Panc1 (cell line): ENCODE data around the gene ASAP2. TPM values are rescaled to one million over a fixed set of nuclear protein-coding genes. Genes with fewer than 3 reads are reported as not detected.

Source experiments
- ATAC-seq: fragments of 200-7000 bp; cut with Tn5 transposase; 2 replicates; pipeline ENCODE4 v1.9.1; 2020; ENCODE audit warnings: mild to moderate bottlenecking, moderate library complexity
- BruUV-seq: library from RNA; stranded (reverse); fragments of 400-500 nt; replicated peaks from 2 replicates; lab custom pipeline; 2021; lab: Mats Ljungman, UMichigan
- CTCF ChIA-PET: fragments of 300-600 bp; sonication (Branson Sonifier 250); formaldehyde crosslinking; loops from one replicate; lab custom pipeline; 2022; ENCODE audit warnings: antibody characterized with exemption; lab: Charles Lee
- POLR2A ChIA-PET: fragments of 300-600 bp; sonication (Branson Sonifier 250); formaldehyde crosslinking; loops from one replicate; lab custom pipeline; 2022; ENCODE audit warnings: antibody characterized with exemption; lab: Charles Lee
- DNase-seq: peaks from one replicate; pipeline ENCODE4 v3.0.0-alpha.2; 2010; ENCODE audit warnings: low read depth, low spot score
- H3K27ac ChIP-seq: 2 replicates; pipeline ENCODE4 v1.5.1; 2011; ENCODE audit warnings: mild to moderate bottlenecking, low read length, inconsistent platforms
- H3K27me3 ChIP-seq: fragments of 200-500 bp; sonication (Bioruptor generic); 2 replicates; pipeline ENCODE4 v1.6.0; 2014; ENCODE audit warnings: low read length, inconsistent platforms; ENCODE audit not compliant: control insufficient read depth, insufficient read depth
- H3K36me3 ChIP-seq: fragments of 200-500 bp; sonication (Bioruptor generic); 2 replicates; pipeline ENCODE4 v1.5.1; 2014; ENCODE audit warnings: inconsistent platforms, mild to moderate bottlenecking, low read length, moderate library complexity; ENCODE audit not compliant: control insufficient read depth, insufficient read depth
- H3K4me1 ChIP-seq: 2 replicates; pipeline ENCODE4 v1.5.1; 2011; ENCODE audit warnings: inconsistent platforms, mild to moderate bottlenecking, low read length, moderate library complexity; ENCODE audit not compliant: control insufficient read depth, insufficient read depth
- H3K4me3 ChIP-seq, 2 experiments: 2 replicates each; pipeline ENCODE4 v1.5.1; 2011 to 2012; ENCODE audit warnings: low read depth in 2 of 2, low read length in 2 of 2, mild to moderate bottlenecking in 2 of 2, inconsistent platforms in 1 of 2, moderate library complexity in 1 of 2
- H3K9me3 ChIP-seq: fragments of 200-500 bp; sonication (Bioruptor generic); 2 replicates; pipeline ENCODE4 v1.5.1; 2014; ENCODE audit warnings: low read depth, mild to moderate bottlenecking, inconsistent platforms, low read length, moderate library complexity; ENCODE audit not compliant: control insufficient read depth, insufficient read depth
- POLR2AphosphoS5 ChIP-seq: IDR thresholded peaks from 2 replicates; pipeline ENCODE4 v1.6.1; 2012; ENCODE audit warnings: mild to moderate bottlenecking, low read depth, low read length, moderate library complexity
- SIN3A ChIP-seq: IDR thresholded peaks from 2 replicates; pipeline ENCODE4 v1.6.1; 2012; ENCODE audit warnings: low read depth, mild to moderate bottlenecking, low read length, moderate library complexity, borderline replicate concordance; ENCODE audit not compliant: insufficient read depth
- TCF7L2 ChIP-seq: IDR thresholded peaks from 2 replicates; pipeline ENCODE4 v1.6.1; 2011; ENCODE audit warnings: mild to moderate bottlenecking, low read depth, low read length, inconsistent platforms
- in situ Hi-C: cut with HindIII; loops from 2 replicates; pipeline ENCODE4 v1.10.0; 2016; ENCODE audit warnings: low sequenced_read_pairs, low pct_unique_long_range_greater_than_20kb
- intact Hi-C: fragments of 100-400 bp; cut with micrococcal nuclease; formaldehyde crosslinking; loops from one replicate; pipeline ENCODE4 v1.10.0; 2022; ENCODE audit not compliant: unreplicated experiment
- total RNA-seq: library from RNA; stranded (reverse); gene quantifications from one replicate; pipeline ENCODE4 v1.2.1, GENCODE V29; 2021; ENCODE audit not compliant: unreplicated experiment
- TF ChIP-seq, protein P1 (sequence below): fragments of 450-650 bp; IDR thresholded peaks from 2 replicates; pipeline ENCODE4 v1.5.1; 2017; ENCODE audit warnings: mild to moderate bottlenecking
- TF ChIP-seq, protein P2 (sequence below), 2 experiments: IDR thresholded peaks; 2 replicates each; pipeline ENCODE4 v1.6.1; 2011 to 2012; ENCODE audit warnings: low read depth in 2 of 2, control low read depth in 1 of 2, low read length in 1 of 2, mild to moderate bottlenecking in 1 of 2, moderate library complexity in 1 of 2; ENCODE audit not compliant: insufficient read depth in 1 of 2

Gene ASAP2
- total RNA-seq, 1 experiment from 2014 or later = 107 TPM

DNA sequence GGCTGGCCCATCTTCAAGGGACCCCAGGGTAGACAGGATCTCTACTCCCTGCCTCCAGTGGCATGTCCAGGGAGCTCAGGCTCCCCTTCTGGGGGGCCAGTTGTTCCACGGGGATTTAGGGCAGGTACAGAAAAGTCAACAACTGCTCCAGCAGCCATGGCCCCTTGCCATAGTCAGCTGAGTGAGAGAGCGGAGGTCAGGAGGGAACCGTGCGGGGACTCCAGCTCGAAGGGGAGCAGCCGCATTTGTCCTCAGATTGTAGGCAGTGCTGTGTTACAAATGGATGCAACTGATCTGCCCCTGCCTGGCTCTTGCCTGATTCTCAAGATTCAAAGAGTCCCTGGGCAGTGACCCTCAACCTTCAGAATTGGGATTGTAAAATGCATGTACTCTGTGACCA, 166.9 kb downstream of the ASAP2 start:
- Histone ChIP-seq H3K4me3 (no peak overlapping the region), H3K27me3 (no peaks in the 10 kb centered on the region), H3K36me3 (peaks cover 16% of the 10 kb centered on the region), H3K27ac (no peak overlapping the region; the same call in 1 of the 2 replicates), H3K4me1 (peaks cover 25% of the 10 kb centered on the region), H3K9me3 (no peaks in the 10 kb centered on the region)
- no TSS peak for BruUV-seq
- TF ChIP-seq TCF7L2 = no peak
- TF ChIP-seq, protein P1, sequence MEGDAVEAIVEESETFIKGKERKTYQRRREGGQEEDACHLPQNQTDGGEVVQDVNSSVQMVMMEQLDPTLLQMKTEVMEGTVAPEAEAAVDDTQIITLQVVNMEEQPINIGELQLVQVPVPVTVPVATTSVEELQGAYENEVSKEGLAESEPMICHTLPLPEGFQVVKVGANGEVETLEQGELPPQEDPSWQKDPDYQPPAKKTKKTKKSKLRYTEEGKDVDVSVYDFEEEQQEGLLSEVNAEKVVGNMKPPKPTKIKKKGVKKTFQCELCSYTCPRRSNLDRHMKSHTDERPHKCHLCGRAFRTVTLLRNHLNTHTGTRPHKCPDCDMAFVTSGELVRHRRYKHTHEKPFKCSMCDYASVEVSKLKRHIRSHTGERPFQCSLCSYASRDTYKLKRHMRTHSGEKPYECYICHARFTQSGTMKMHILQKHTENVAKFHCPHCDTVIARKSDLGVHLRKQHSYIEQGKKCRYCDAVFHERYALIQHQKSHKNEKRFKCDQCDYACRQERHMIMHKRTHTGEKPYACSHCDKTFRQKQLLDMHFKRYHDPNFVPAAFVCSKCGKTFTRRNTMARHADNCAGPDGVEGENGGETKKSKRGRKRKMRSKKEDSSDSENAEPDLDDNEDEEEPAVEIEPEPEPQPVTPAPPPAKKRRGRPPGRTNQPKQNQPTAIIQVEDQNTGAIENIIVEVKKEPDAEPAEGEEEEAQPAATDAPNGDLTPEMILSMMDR = no peak
- TF ChIP-seq, protein P2, sequence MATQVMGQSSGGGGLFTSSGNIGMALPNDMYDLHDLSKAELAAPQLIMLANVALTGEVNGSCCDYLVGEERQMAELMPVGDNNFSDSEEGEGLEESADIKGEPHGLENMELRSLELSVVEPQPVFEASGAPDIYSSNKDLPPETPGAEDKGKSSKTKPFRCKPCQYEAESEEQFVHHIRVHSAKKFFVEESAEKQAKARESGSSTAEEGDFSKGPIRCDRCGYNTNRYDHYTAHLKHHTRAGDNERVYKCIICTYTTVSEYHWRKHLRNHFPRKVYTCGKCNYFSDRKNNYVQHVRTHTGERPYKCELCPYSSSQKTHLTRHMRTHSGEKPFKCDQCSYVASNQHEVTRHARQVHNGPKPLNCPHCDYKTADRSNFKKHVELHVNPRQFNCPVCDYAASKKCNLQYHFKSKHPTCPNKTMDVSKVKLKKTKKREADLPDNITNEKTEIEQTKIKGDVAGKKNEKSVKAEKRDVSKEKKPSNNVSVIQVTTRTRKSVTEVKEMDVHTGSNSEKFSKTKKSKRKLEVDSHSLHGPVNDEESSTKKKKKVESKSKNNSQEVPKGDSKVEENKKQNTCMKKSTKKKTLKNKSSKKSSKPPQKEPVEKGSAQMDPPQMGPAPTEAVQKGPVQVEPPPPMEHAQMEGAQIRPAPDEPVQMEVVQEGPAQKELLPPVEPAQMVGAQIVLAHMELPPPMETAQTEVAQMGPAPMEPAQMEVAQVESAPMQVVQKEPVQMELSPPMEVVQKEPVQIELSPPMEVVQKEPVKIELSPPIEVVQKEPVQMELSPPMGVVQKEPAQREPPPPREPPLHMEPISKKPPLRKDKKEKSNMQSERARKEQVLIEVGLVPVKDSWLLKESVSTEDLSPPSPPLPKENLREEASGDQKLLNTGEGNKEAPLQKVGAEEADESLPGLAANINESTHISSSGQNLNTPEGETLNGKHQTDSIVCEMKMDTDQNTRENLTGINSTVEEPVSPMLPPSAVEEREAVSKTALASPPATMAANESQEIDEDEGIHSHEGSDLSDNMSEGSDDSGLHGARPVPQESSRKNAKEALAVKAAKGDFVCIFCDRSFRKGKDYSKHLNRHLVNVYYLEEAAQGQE (IDR thresholded peaks at IDR 0.05; ENCODE audit: insufficient read depth in 1 of 2, low read depth in 2 of 2, low read length in 1 of 2) = no peak
- no peak for TF ChIP-seq SIN3A
- no peak for TF ChIP-seq POLR2AphosphoS5
- in situ Hi-C loops = no loop called here
- ChIA-PET CTCF (no interaction called here), POLR2A (no interaction called here)
- intact Hi-C loops = loop anchor here (10.0 kb wide), 1 partner anchor 229 kb away; no protein-coding TSS in a partner anchor
- DNase-seq (no peak), ATAC-seq (no peak)

DNA sequence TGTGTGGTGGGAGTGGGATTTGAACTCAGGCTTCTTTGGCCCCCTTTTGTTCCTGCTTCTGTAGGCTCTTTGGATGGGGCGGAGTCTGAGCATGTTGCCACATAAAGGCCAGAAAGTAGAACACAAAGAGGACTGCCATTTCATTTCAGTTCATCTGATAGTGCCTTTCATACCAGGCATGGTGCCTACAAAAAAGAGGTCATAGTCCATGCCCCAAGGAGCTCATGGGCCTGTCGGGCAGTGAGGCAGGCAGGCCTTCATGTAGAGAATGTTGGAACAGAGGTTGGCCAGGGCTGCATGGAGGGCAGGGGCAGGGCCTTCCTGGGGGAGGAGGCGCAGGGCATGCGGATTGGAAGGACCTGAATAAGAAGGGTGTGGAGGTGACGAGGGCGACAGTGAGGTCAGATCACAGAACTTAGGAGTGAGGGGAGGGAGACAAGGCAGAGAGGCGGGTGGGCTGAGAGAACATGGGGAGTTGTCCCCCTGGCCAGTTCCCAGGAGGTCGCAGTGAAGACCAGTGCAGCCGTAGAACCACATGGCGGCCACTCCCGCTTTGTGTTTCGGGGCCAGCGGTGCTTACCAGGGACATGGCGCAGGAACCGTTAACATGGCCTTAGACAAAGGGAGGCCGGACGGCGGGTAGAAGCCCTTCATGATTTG, 167.6 kb downstream of the ASAP2 start:
- no peaks in the 10 kb centered on the region for H3K9me3 ChIP-seq
- no peaks in the 10 kb centered on the region for H3K27me3 ChIP-seq
- TF ChIP-seq, protein P2 (IDR thresholded peaks at IDR 0.05; ENCODE audit: insufficient read depth in 1 of 2, low read depth in 2 of 2, low read length in 1 of 2) = no peak
- TF ChIP-seq POLR2AphosphoS5 = no peak
- in situ Hi-C loops = no loop called here
- H3K36me3 ChIP-seq = peaks cover 18% of the 10 kb centered on the region
- no TSS peak for BruUV-seq
- POLR2A ChIA-PET = no interaction called here
- no peak for DNase-seq
- intact Hi-C loops = loop anchor here (10.0 kb wide), 1 partner anchor 229 kb away; no protein-coding TSS in a partner anchor
- ATAC-seq = no peak
- no peak overlapping the region for H3K27ac ChIP-seq
- CTCF ChIA-PET = interaction anchor here (0.6 kb wide), 1 partner anchor 610 kb away, joined by 4 read pairs; no protein-coding TSS in a partner anchor
- peaks cover 32% of the 10 kb centered on the region for H3K4me1 ChIP-seq
- no peak overlapping the region for H3K4me3 ChIP-seq
